PC-9 (cell line): ENCODE measurements around the gene NPTX1. TPM values are rescaled to one million over a fixed set of nuclear protein-coding genes. Genes with fewer than 3 reads are reported as not detected.

Source experiments
- BruUV-seq: library from RNA; stranded (reverse); fragments of 400-500 nt; replicated peaks from 2 replicates; lab custom pipeline; 2021; lab: Mats Ljungman, UMichigan
- CTCF ChIA-PET: fragments of 300-600 bp; sonication (Branson Sonifier 250); formaldehyde crosslinking; loops from one replicate; lab custom pipeline; 2022; ENCODE audit warnings: antibody characterized with exemption; lab: Charles Lee
- POLR2A ChIA-PET: fragments of 300-600 bp; sonication (Branson Sonifier 250); formaldehyde crosslinking; loops from one replicate; lab custom pipeline; 2022; ENCODE audit warnings: antibody characterized with exemption; ENCODE audit not compliant: unreplicated experiment; lab: Charles Lee
- DNase-seq, 2 experiments: peaks; one replicate each; pipeline versions ENCODE4 v3.0.0 to v3.0.0-alpha.2; 2015 to 2022; ENCODE audit warnings: mixed read lengths in 1 of 2
- H2AFZ ChIP-seq: fragments of 200-600 bp; sonication (generic); 2 replicates; pipeline ENCODE4 v1.8.1; 2017; ENCODE audit warnings: antibody characterized with exemption
- H3F3A ChIP-seq: fragments of 200-600 bp; sonication (generic); 2 replicates; pipeline ENCODE4 v1.8.1; 2017; ENCODE audit warnings: antibody characterized with exemption, mild to moderate bottlenecking, low read depth; ENCODE audit not compliant: insufficient read depth
- H3K27ac ChIP-seq: fragments of 200-600 bp; sonication (generic); 2 replicates; pipeline ENCODE4 v1.6.1; 2016; ENCODE audit warnings: mixed run types
- H3K27me3 ChIP-seq: fragments of 200-600 bp; sonication (generic); 2 replicates; pipeline ENCODE4 v1.6.1; 2016; ENCODE audit warnings: low read depth, mixed run types; ENCODE audit not compliant: insufficient read depth
- H3K36me3 ChIP-seq: fragments of 200-600 bp; sonication (generic); 2 replicates; pipeline ENCODE4 v1.6.1; 2016; ENCODE audit warnings: low read depth, mixed run types
- H3K4me1 ChIP-seq: fragments of 200-600 bp; sonication (generic); replicated peaks from 2 replicates; pipeline ENCODE4 v1.6.1; 2016; ENCODE audit warnings: mixed run types; ENCODE audit not compliant: insufficient read depth
- H3K4me2 ChIP-seq: fragments of 200-600 bp; sonication (generic); 2 replicates; pipeline ENCODE4 v1.6.1; 2017; ENCODE audit warnings: mixed run types
- H3K4me3 ChIP-seq: fragments of 200-600 bp; sonication (generic); 2 replicates; pipeline ENCODE4 v1.6.1; 2016; ENCODE audit warnings: mixed run types
- H3K79me2 ChIP-seq: fragments of 200-600 bp; sonication (generic); 2 replicates; pipeline ENCODE4 v1.6.1; 2017; ENCODE audit warnings: low read depth, mixed run types
- H3K9me2 ChIP-seq: fragments of 200-600 bp; sonication (generic); 2 replicates; pipeline ENCODE4 v1.8.1; 2017; ENCODE audit warnings: mild to moderate bottlenecking; ENCODE audit not compliant: insufficient read depth
- H3K9me3 ChIP-seq: fragments of 200-600 bp; sonication (generic); 2 replicates; pipeline ENCODE4 v1.8.1; 2016; ENCODE audit warnings: low read depth; ENCODE audit not compliant: insufficient read depth
- H4K20me1 ChIP-seq: fragments of 200-600 bp; sonication (generic); 2 replicates; pipeline ENCODE4 v1.8.1; 2017; ENCODE audit not compliant: insufficient read depth
- CTCF ChIP-seq: fragments of 200-600 bp; sonication (generic); conservative IDR thresholded peaks from 2 replicates; pipeline ENCODE4 v1.6.1; 2017; ENCODE audit warnings: mixed run types, antibody characterized with exemption, mild to moderate bottlenecking, moderate library complexity
- EZH2 ChIP-seq: fragments of 200-600 bp; sonication (generic); IDR thresholded peaks from 2 replicates; pipeline ENCODE4 v1.8.0; 2017; ENCODE audit warnings: antibody characterized with exemption, low read depth
- intact Hi-C: fragments of 100-400 bp; cut with micrococcal nuclease; formaldehyde crosslinking; loops from one replicate; pipeline ENCODE4 v1.10.0; 2022; ENCODE audit not compliant: unreplicated experiment
- total RNA-seq: library from RNA; stranded (reverse); gene quantifications from 2 replicates; pipeline ENCODE4 v1.2.3, GENCODE V29; 2021

The NPTX1 gene
- total RNA-seq, 1 experiment from 2014 or later = 6.9 TPM

GRCh38 chr17:80511222-80512180 is 35.1 kb upstream of the NPTX1 start:
- H3K4me3 ChIP-seq = no peak overlapping the region
- no TSS peak for BruUV-seq
- H4K20me1 ChIP-seq = no peaks in the 10 kb centered on the region
- peaks cover 12% of the 10 kb centered on the region; the same call in 1 of the 2 replicates for H3K27me3 ChIP-seq
- no peak overlapping the region for H2AFZ ChIP-seq
- ChIA-PET CTCF (no interaction called here), POLR2A (no interaction called here)
- no peaks in the 10 kb centered on the region for H3K9me3 ChIP-seq
- no peak overlapping the region for H3K4me2 ChIP-seq
- no peak overlapping the region for H3K27ac ChIP-seq
- no peaks in the 10 kb centered on the region for H3K79me2 ChIP-seq
- no peaks in the 10 kb centered on the region for H3K4me1 ChIP-seq
- DNase-seq = no peak
- TF ChIP-seq CTCF = no peak
- intact Hi-C loops = no loop called here
- no peaks in the 10 kb centered on the region for H3K36me3 ChIP-seq
- H3F3A ChIP-seq = no peaks in the 10 kb centered on the region
- no peaks in the 10 kb centered on the region for H3K9me2 ChIP-seq

GRCh38 chr17:80510772-80511171 is 34.4 kb upstream of the NPTX1 start:
- Histone ChIP-seq H3K4me1 (no peaks in the 10 kb centered on the region), H3F3A (no peaks in the 10 kb centered on the region), H3K4me2 (no peak overlapping the region), H3K4me3 (no peak overlapping the region), H4K20me1 (no peaks in the 10 kb centered on the region), H3K27me3 (peaks cover 19% of the 10 kb centered on the region; the same call in 1 of the 2 replicates), H3K79me2 (no peaks in the 10 kb centered on the region), H3K9me2 (no peaks in the 10 kb centered on the region), H2AFZ (no peak overlapping the region), H3K9me3 (no peaks in the 10 kb centered on the region), H3K36me3 (no peaks in the 10 kb centered on the region), H3K27ac (no peak overlapping the region)
- CTCF ChIA-PET = no interaction called here
- intact Hi-C loops = no loop called here
- no TSS peak for BruUV-seq
- no peak for DNase-seq
- TF ChIP-seq EZH2 (no peak), CTCF (no peak)
- POLR2A ChIA-PET = interaction anchor here (0.7 kb wide), 1 partner anchor 23 kb away, joined by 4 read pairs; no protein-coding TSS in a partner anchor

- intact Hi-C loops = no loop called here
- CTCF ChIA-PET = no interaction called here
- Histone ChIP-seq H2AFZ (no peak overlapping the region), H3K27me3 (peaks cover 24% of the 10 kb centered on the region; the same call in 1 of the 2 replicates), H3K4me2 (no peak overlapping the region), H3K4me3 (no peak overlapping the region), H3K9me2 (no peaks in the 10 kb centered on the region), H3K4me1 (no peaks in the 10 kb centered on the region), H3F3A (no peaks in the 10 kb centered on the region), H3K27ac (no peak overlapping the region), H4K20me1 (no peaks in the 10 kb centered on the region), H3K79me2 (no peaks in the 10 kb centered on the region), H3K36me3 (no peaks in the 10 kb centered on the region), H3K9me3 (no peaks in the 10 kb centered on the region)
- POLR2A ChIA-PET = interaction anchor here (0.7 kb wide), 1 partner anchor 23 kb away, joined by 4 read pairs; no protein-coding TSS in a partner anchor
- no TSS peak for BruUV-seq
- TF ChIP-seq CTCF (no peak), EZH2 (no peak)
- DNase-seq = no peak
Observed at GRCh38 chr17:80510132-80510531, 33.7 kb upstream of the NPTX1 start.
